BJ (cell line): ENCODE data around the gene AP2M1. TPM values are rescaled to one million over a fixed set of nuclear protein-coding genes. Genes with fewer than 3 reads are reported as not detected.

Source experiments
- CTCF ChIA-PET: fragments of 350-600 bp; formaldehyde crosslinking; extraction: SDS; loops from one replicate; lab custom pipeline; 2021; ENCODE audit warnings: antibody characterized with exemption, inconsistent platforms; lab: Yijun Ruan, JAX
- POLR2A ChIA-PET: fragments of 300-600 bp; sonication (Branson Sonifier 250); formaldehyde crosslinking; extraction: SDS; loops from one replicate; lab custom pipeline; 2021; ENCODE audit warnings: antibody characterized with exemption; lab: Charles Lee
- DNase-seq: peaks from one replicate; pipeline ENCODE4 v3.0.0-alpha.2; 2011; ENCODE audit warnings: low read depth
- H3K27me3 ChIP-seq: 2 replicates; pipeline ENCODE4 v1.6.0; 2011; ENCODE audit warnings: low read length; ENCODE audit not compliant: control insufficient read depth, insufficient read depth
- H3K36me3 ChIP-seq: 2 replicates; pipeline ENCODE4 v1.5.1; 2011; ENCODE audit warnings: low read length; ENCODE audit not compliant: control insufficient read depth, insufficient read depth
- H3K4me3 ChIP-seq: 2 replicates; pipeline ENCODE4 v1.5.1; 2011; ENCODE audit warnings: low read depth, mild to moderate bottlenecking, control low read depth, low read length
- CTCF ChIP-seq: IDR thresholded peaks from 2 replicates; pipeline ENCODE4 v1.5.1; 2011; ENCODE audit warnings: low read depth, mild to moderate bottlenecking, control low read depth, inconsistent platforms, low read length, moderate library complexity; ENCODE audit not compliant: insufficient read depth
- polyA plus RNA-seq: library from polyadenylated mRNA; depleted of rRNA; stranded (reverse); fragments of >200 nt; gene quantifications from 2 replicates; pipeline ENCODE4 v1.2.3, GENCODE V29; 2011

The AP2M1 gene
- polyA plus RNA-seq, 1 experiment, result 1,761 TPM

GRCh38 chr3:184211718-184212117 is 37.1 kb downstream of the AP2M1 start:
- Histone ChIP-seq H3K36me3 (no peaks in the 10 kb centered on the region), H3K4me3 (no peak overlapping the region), H3K27me3 (peaks cover 4% of the 10 kb centered on the region; the same call in 1 of the 2 replicates)
- ChIA-PET CTCF (interaction anchor here (5.2 kb wide), 1 partner anchor 16 kb away, joined by 29 read pairs; no protein-coding TSS in a partner anchor), POLR2A (no interaction called here)
- TF ChIP-seq CTCF, result no peak
- DNase-seq, result no peak

- peaks cover 2% of the 10 kb centered on the region; the same call in 1 of the 2 replicates for H3K27me3 ChIP-seq
- H3K4me3 ChIP-seq, result no peak overlapping the region
- CTCF ChIA-PET, result interaction anchor here (1.8 kb wide), 1 partner anchor 9 kb away, joined by 13 read pairs; no protein-coding TSS in a partner anchor
- POLR2A ChIA-PET, result no interaction called here
- no peaks in the 10 kb centered on the region for H3K36me3 ChIP-seq
- no peak for TF ChIP-seq CTCF
- DNase-seq, result no peak
Measured at GRCh38 chr3:184218814-184219213, 44.2 kb downstream of the AP2M1 start.

GRCh38 chr3:184222521-184222920 is 47.9 kb downstream of the AP2M1 start:
- ChIA-PET POLR2A (no interaction called here), CTCF (interaction anchor here (1.0 kb wide), 1 partner anchor 8 kb away, joined by 3 read pairs; no protein-coding TSS in a partner anchor)
- DNase-seq, result no peak
- Histone ChIP-seq H3K4me3 (no peak overlapping the region), H3K27me3 (peaks cover 4% of the 10 kb centered on the region), H3K36me3 (no peaks in the 10 kb centered on the region)
- TF ChIP-seq CTCF, result no peak

GRCh38 chr3:184223946-184224345 is 49.3 kb downstream of the AP2M1 start:
- TF ChIP-seq CTCF, result no peak
- ChIA-PET POLR2A (no interaction called here), CTCF (interaction anchor here (5.4 kb wide), 1 partner anchor 15 kb away, joined by 54 read pairs; no protein-coding TSS in a partner anchor)
- H3K27me3 ChIP-seq, result peaks cover 16% of the 10 kb centered on the region
- H3K4me3 ChIP-seq, result no peak overlapping the region
- no peaks in the 10 kb centered on the region for H3K36me3 ChIP-seq
- no peak for DNase-seq

GRCh38 chr3:184227481-184227935 is 52.9 kb downstream of the AP2M1 start:
- Histone ChIP-seq H3K36me3 (no peaks in the 10 kb centered on the region), H3K27me3 (peaks cover 40% of the 10 kb centered on the region), H3K4me3 (no peak overlapping the region)
- ChIA-PET POLR2A (no interaction called here), CTCF (interaction anchor here (0.6 to 5.4 kb wide), 42 partner anchors 9 to 350 kb away, joined by 3 to 54 read pairs (median 5); partner anchors contain the start of genes ABCC5, ABCF3, AP2M1 and CAMK2N2)
- peak; percentile 92 for TF ChIP-seq CTCF
- no peak for DNase-seq
